Adipose tissue (tissue), 3 donors: ENCODE results near the gene HDAC5. TPM values are rescaled to one million over a fixed set of nuclear protein-coding genes. Genes with fewer than 3 reads are reported as not detected.
"Not testable (repeated sequence)": the region's sequence is repeated elsewhere in the genome, so short reads cannot be mapped to it uniquely, and the experiment has no call there.

Experiments used
- H3K27ac ChIP-seq: one replicate; pipeline ENCODE4 v1.5.1; 2013; ENCODE audit warnings: low read depth, low read length
- WGBS, 3 donors: extraction: QIAGEN DNeasy Blood & Tissue Kit; methylation state at CpG; one replicate each; pipeline ENCODE4 v1.1.7; 2013; 5-methylcytosine and 5-hydroxymethylcytosine counted together
- polyA plus RNA-seq, 3 donors: library from polyadenylated mRNA; stranded (reverse); fragments of 200-250 nt; gene quantifications; one replicate each; pipeline ENCODE4 v1.2.3, GENCODE V29; 2013
- donor health status: healthy with polysubstance abuse.
- donor health status: Bipolar disorder and iron deficiency.
- donor health status: healthy.

Gene HDAC5
- polyA plus RNA-seq, 3 donors: 19.3 to 37.6 (median 34.1) TPM

- whole genome bisulfite sequencing, 3 donors: 51 to 60% (median 59%) methylated on average over 11 of the region's 11 CpGs
- no peak overlapping the region for H3K27ac ChIP-seq
These were observed 7.6 kb downstream of the HDAC5 start for GRCh38 chr17:44115585-44116415.

GRCh38 chr17:44113868-44114840 lies 9.3 kb downstream of the HDAC5 start:
- H3K27ac ChIP-seq: no peak overlapping the region
- WGBS, 3 donors: 76 to 90% (median 83%) methylated on average over 8 to 9 of the region's 9 CpGs

- 71 to 94% (median 77%) methylated on average over 1 of the region's 1 CpG for WGBS, 3 donors
- no peak overlapping the region for H3K27ac ChIP-seq
These were observed 10.1 kb downstream of the HDAC5 start for GRCh38 chr17:44113382-44113781.

- no peak overlapping the region for H3K27ac ChIP-seq
- WGBS, 3 donors: 73 to 81% (median 75%) methylated on average over 4 of the region's 4 CpGs
These were observed 10.9 kb downstream of the HDAC5 start for GRCh38 chr17:44112284-44113280.

- H3K27ac ChIP-seq: no peak overlapping the region
- WGBS, 3 donors: 41 to 79% (median 73%) methylated on average over 3 of the region's 3 CpGs
These were observed 11.7 kb downstream of the HDAC5 start for GRCh38 chr17:44111777-44112176.

GRCh38 chr17:44110823-44111633 lies 12.4 kb downstream of the HDAC5 start:
- H3K27ac ChIP-seq: no peak overlapping the region
- WGBS, 3 donors: 4 to 7% (median 7%) methylated on average over 25 to 28 of the region's 28 CpGs

- H3K27ac ChIP-seq: no peak overlapping the region
- WGBS, 3 donors: 67 to 81% (median 70%) methylated on average over 10 of the region's 10 CpGs
These were observed 13.3 kb downstream of the HDAC5 start for GRCh38 chr17:44110011-44110686.

GRCh38 chr17:44109312-44109630 lies 14.2 kb downstream of the HDAC5 start:
- 55 to 69% (median 61%) methylated on average over 4 of the region's 4 CpGs for WGBS, 3 donors
- H3K27ac ChIP-seq: no peak overlapping the region

- no peak overlapping the region for H3K27ac ChIP-seq
- WGBS, 3 donors: 53 to 63% (median 62%) methylated on average over 16 of the region's 16 CpGs
These were observed 14.8 kb downstream of the HDAC5 start for GRCh38 chr17:44108440-44109311.

- WGBS, 3 donors: 91 to 98% (median 98%) methylated on average over 4 of the region's 4 CpGs
- no peak overlapping the region for H3K27ac ChIP-seq
These were observed 16.6 kb downstream of the HDAC5 start for GRCh38 chr17:44106801-44107200.

GRCh38 chr17:44105941-44106340 lies 17.5 kb downstream of the HDAC5 start:
- no peak overlapping the region for H3K27ac ChIP-seq
- 38 to 66% (median 38%) methylated on average over 3 of the region's 3 CpGs for WGBS, 3 donors

- H3K27ac ChIP-seq: no peak overlapping the region
- WGBS, 3 donors: 73 to 89% (median 85%) methylated on average over 3 of the region's 3 CpGs
These were observed 18.0 kb downstream of the HDAC5 start for GRCh38 chr17:44105483-44105882.

- no peak overlapping the region for H3K27ac ChIP-seq
- whole genome bisulfite sequencing, 3 donors: 85 to 88% (median 87%) methylated on average over 16 of the region's 16 CpGs
These were observed 20.4 kb downstream of the HDAC5 start for GRCh38 chr17:44102849-44103622.

GRCh38 chr17:44101858-44102257 lies 21.6 kb downstream of the HDAC5 start:
- WGBS, 3 donors: 86 to 90% (median 86%) methylated on average over 6 of the region's 6 CpGs
- H3K27ac ChIP-seq: not testable (repeated sequence)
